ENCODE measurements around the gene SCN4B. TPM values are rescaled to one million over a fixed set of nuclear protein-coding genes. Genes with fewer than 3 reads are reported as not detected.

SCN4B gene
- total and polyA plus RNA-seq, 2 donors (not counting 3 experiments of a cell fraction or from before 2014, with no cell fraction given), result 0.06 to 0.13 TPM

DNA sequence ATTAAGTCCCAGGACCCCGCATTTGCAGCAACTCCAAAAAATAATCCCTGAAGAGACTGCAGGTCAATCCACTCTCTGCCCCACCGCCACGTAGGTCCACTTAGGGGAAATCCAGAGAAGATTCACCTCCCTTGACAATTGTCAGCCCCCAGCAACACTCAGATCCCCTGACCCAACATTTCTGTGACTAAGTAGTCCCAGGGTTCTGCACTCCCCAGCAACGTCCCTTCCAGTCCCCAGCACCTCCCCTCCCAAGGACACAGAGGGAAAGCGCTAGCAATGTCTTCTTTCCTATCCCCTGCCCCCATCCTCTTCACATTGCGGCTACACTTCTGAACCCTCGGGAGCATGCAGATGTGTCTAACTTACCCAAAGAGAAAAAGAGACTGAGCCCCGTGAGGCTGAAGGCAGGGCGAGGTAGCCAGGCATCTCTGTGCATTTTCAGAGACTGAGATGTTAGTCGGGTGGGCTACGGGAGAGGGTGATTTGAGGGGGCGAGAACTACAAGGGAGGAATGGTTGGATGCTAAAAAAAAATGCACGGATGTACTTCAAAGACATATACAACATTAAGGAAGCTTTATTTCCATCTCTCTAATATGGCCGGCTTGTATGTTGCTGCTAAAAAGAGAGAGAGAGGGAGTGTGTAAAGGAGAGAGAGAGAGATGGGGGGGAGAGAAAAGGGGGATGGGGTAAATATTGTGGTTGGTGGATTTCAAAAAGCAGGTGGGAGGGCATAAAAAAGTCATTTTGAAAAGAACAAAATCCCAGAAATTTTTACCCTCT, 23.6 kb upstream of the SCN4B start, which contains the start of gene SCN2B:
Gene SCN2B, minus strand, starts transcription at position 647 of the 785 bp plus-strand sequence. Its CDS starts 208 bp downstream, at position 439.
- Histone ChIP-seq H3K9ac (replicated peaks; ENCODE audit: extremely low read depth, insufficient read depth, low read length) (no peak within 1 kb of the TSS), H2AFZ (ENCODE audit: low read depth, low read length) (no peak within 1 kb of the TSS), H3K9me3 (replicated peaks; ENCODE audit: control insufficient read depth, insufficient read depth, low read length) (no peaks in the 10 kb centered on the region), H3K4me2 (ENCODE audit: insufficient read depth, low read length) (no peak within 1 kb of the TSS), H4K20me1 (replicated peaks; ENCODE audit: control insufficient read depth, extremely low read depth, insufficient read depth, low read length) (no peaks in the 10 kb centered on the region), H3K79me2 (ENCODE audit: control insufficient read depth, insufficient read depth, low read length) (no peaks in the 10 kb centered on the region), H3K27me3 (ENCODE audit: control insufficient read depth in 2 of 2, insufficient read depth in 2 of 2, low read length in 2 of 2) (peaks cover 22% of the 10 kb centered on the region in 2 experiments), H3K9me1 (replicated peaks; ENCODE audit: control insufficient read depth, extremely low read depth, insufficient read depth, low read length) (no peaks in the 10 kb centered on the region), H3K4me3 (replicated peaks in 1 of 3; ENCODE audit: insufficient read depth in 1 of 3, low read depth in 1 of 3, low read length in 3 of 3) (no peak within 1 kb of the TSS), H3K4me1 (ENCODE audit: control insufficient read depth, extremely low read depth, insufficient read depth, low read length) (no peaks in the 10 kb centered on the region), H3K27ac (ENCODE audit: insufficient read depth, low read depth, low read length) (no peak within 1 kb of the TSS), H3K36me3 (ENCODE audit: control insufficient read depth in 2 of 2, extremely low read depth in 1 of 2, insufficient read depth in 2 of 2, low read length in 2 of 2) (no peaks in the 10 kb centered on the region)
- intact Hi-C loops (cut with micrococcal nuclease) (no loop called here), dilution Hi-C loops (cut with MboI; ENCODE audit: extremely low pct_ligation_motif_present, low sequenced_read_pairs) (no loop called here)
- no peak for FAIRE-seq
- TF ChIP-seq POLR2A (IDR thresholded peaks at IDR 0.05; ENCODE audit: low read depth, low read length) (no peak), MYC (IDR thresholded peaks at IDR 0.05; ENCODE audit: low read depth, low read length) (no peak), FOS (IDR thresholded peaks at IDR 0.05; ENCODE audit: borderline replicate concordance, insufficient read depth, low read length) (no peak), EZH2 (IDR thresholded peaks at IDR 0.05; ENCODE audit: borderline replicate concordance, low read depth, low read length, severe bottlenecking) (no peak), JUN (IDR thresholded peaks at IDR 0.05; ENCODE audit: borderline replicate concordance, insufficient read depth, insufficient read length, low read depth) (no peak), POLR2AphosphoS5 (IDR thresholded peaks at IDR 0.05; ENCODE audit: insufficient read depth, low read depth, low read length) (no peak), GATA2 (IDR thresholded peaks at IDR 0.05; ENCODE audit: insufficient read depth, insufficient read length, low read depth, low read length) (no peak)
- TF ChIP-seq, protein P1, sequence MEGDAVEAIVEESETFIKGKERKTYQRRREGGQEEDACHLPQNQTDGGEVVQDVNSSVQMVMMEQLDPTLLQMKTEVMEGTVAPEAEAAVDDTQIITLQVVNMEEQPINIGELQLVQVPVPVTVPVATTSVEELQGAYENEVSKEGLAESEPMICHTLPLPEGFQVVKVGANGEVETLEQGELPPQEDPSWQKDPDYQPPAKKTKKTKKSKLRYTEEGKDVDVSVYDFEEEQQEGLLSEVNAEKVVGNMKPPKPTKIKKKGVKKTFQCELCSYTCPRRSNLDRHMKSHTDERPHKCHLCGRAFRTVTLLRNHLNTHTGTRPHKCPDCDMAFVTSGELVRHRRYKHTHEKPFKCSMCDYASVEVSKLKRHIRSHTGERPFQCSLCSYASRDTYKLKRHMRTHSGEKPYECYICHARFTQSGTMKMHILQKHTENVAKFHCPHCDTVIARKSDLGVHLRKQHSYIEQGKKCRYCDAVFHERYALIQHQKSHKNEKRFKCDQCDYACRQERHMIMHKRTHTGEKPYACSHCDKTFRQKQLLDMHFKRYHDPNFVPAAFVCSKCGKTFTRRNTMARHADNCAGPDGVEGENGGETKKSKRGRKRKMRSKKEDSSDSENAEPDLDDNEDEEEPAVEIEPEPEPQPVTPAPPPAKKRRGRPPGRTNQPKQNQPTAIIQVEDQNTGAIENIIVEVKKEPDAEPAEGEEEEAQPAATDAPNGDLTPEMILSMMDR (IDR thresholded peaks at IDR 0.05; ENCODE audit: extremely low read depth in 1 of 2, insufficient read depth in 1 of 2, low read depth in 1 of 2, low read length in 2 of 2), result no peak
- TF ChIP-seq, protein P2, sequence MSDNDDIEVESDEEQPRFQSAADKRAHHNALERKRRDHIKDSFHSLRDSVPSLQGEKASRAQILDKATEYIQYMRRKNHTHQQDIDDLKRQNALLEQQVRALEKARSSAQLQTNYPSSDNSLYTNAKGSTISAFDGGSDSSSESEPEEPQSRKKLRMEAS (IDR thresholded peaks at IDR 0.05; ENCODE audit: insufficient read depth, insufficient read length), result no peak
- CTCF ChIA-PET, result interaction anchor here (1.2 kb wide), 1 partner anchor 159 kb away, joined by 4 read pairs; no protein-coding TSS in a partner anchor
- POLR2A ChIA-PET, result no interaction called here
- no TSS peak for BruUV-seq (replicated peaks)
- DNase-seq (ENCODE audit: low read depth, low spot score), result no peak
